GM19467 (cell line): ENCODE measurements around the gene ARHGAP42.

Experiments
- ATAC-seq: cut with Tn5 transposase; IDR thresholded peaks from one replicate; pipeline ENCODE4 v1.9.1; 2021; ENCODE audit warnings: mild to moderate bottlenecking, moderate library complexity; ENCODE audit not compliant: unreplicated experiment

ARHGAP42 gene

DNA sequence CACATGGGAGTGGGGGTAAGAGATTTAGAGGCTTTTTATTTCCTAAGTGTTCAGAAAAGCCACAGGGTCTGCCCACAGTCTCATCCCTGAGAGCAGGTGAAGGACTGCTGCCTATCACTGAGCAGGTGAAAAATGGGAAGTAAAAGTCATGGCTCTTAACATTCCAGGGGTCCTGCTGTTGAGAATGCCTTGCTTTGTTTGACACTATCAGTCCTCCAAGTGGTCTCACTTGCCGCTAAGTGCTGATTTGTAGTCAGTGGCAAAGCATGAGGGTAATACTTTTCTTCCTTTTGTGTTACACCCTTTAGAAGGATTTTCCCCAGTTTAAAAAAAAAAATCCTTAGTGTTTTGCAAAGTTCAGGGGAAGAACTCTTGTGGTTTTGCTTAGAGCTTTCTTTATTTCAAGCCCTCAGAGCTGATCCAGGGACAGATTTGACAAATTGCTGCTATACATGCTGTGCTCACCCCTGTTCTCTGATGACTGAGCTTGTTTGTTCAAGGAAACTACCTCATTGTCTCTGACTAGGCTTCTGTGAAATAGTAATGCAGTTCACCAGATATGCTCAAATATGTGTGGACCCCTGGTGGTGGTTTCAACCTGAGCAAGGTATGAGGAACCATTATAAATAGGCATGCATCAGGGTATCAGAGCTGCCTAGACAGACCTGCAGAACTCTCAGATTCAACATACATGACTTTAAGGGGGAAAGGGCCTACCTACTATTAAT, 141.0 kb downstream of the ARHGAP42 start:
- peak; percentile 86 for ATAC-seq

DNA sequence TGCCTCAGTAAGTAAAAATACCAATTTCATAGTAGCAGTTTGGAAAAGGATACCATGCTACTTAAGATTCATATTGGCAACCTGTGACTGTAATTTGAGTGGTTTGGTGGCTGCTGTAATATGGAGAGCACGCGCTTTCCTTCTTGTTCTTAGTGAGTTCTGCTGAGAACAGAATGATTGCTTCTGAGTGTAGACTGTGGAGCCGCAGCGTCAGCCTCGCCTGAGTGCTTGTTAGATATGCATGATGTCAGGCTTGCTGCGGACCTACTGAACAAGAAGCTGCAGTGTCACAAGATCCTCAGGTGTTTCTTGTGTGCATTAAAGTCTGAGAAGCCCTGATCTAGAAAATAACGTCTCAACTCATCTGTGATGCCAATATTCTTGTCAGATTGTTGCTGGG, 143.2 kb downstream of the ARHGAP42 start:
- no peak for ATAC-seq

DNA sequence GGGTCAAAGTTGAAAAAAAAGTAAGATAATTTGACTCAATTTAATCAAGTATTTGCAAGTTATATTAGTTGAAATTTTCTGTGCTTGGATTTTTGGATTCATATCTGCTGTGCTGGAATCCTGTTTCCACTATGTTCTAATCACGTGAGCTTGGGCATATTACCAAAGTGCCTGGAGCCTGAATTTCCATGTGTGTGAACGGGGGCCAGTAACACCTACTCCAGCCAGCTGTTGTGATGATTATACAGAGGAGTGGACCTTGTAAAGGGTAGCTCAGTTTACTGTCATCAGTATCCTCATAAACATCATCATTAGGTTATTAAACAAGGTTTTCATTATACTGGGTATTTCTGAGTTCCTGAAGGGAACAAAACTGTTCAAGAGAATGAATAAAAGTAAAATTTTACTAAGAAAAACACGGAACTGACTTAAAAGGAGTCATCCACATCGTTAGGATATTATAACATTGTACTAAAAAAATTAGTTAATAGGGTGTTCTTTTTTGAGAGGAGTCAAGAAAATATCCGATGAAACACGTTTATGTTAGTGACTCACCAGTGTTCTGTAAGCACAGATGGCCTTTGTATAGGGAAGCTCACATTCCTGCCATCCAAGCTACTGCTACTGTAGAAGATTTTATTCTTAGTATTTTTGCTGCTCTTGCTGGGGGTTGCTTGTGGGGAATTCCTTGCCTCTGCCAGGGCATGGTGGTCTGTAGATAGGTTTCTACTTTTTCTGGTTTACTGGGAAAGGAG, 144.1 kb downstream of the ARHGAP42 start:
- ATAC-seq = no peak

DNA sequence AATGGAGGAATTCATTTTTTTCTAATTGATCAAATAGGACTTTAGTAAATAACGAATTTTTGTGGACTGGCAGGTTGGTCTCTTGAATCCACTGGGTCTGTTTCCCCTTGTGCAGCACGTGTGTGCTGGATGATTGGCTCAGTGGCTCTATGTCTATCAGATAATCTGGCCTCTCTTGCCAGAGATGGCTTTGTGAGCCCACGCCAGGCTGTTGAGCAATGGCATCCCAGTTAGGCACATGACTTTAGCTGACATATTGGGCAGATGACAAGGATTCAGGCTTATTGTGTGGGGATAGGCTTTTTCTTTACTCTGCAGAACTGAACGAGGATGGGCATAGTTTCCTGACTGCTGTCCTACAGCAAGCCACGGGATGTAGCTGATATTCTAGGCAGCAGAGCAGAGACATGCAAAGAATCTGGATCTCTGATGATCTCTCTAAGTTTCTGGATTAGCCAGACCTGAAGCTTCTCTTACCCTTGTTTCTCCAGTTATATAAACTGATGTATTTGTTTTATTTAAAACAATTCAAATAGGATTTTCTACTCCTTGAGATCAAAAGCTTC, 144.9 kb downstream of the ARHGAP42 start:
- ATAC-seq = no peak

DNA sequence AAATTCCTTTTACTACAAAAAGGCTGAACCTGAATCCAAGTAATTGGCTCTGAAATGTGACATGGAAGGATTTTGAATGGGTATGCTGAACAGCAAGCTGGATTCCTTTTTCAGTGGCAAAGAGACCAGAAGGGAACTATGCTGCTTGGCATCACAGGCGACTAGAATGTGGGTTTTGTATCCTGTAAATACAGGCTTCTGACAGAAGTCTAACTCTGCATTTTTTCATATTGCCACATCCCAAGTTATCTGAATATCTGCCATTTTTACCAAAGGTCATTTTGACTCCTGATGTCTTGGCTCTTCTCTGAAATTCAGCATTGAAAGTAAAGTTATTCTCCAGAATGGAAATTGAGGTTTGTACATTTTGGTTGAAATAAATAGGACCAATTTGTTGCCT, 145.7 kb downstream of the ARHGAP42 start:
- ATAC-seq = no peak

DNA sequence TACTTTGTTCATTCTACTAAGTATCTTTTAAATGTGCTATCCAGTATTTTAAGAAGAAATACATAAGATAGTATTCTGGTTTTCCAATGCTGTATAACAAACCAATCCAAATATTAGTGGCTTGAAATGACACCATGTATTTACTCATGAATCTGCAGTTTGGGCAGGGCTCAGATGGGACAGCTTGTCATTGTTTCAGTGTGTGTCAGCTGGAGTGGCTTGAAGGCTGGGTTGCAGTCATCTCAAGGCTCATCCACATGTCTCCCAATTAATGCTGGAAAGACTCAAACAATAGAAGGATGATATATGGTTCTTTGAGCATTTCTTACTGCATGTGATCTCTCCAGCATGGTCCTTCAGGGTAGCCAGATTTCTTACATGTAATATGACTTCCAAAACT, 146.2 kb downstream of the ARHGAP42 start:
- ATAC-seq = no peak

DNA sequence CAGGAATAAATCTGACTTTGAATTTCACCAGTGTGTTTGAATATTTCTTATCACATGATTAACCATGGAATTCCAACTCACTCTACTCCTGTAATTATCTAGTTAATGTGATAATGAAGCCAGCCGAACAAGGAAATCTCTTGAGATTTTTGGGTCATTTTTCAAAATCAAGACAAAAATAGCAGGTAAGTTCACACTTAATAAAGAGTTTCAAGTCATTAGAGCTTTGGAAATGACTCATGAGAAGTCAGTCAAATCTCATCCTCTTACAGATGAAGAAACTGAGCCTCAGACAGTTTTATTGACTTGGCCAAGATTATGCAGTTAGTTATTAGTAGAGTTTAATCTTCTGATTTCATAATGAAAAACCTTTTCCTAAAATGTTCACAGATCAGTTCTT, 148.8 kb downstream of the ARHGAP42 start:
- ATAC-seq = no peak

DNA sequence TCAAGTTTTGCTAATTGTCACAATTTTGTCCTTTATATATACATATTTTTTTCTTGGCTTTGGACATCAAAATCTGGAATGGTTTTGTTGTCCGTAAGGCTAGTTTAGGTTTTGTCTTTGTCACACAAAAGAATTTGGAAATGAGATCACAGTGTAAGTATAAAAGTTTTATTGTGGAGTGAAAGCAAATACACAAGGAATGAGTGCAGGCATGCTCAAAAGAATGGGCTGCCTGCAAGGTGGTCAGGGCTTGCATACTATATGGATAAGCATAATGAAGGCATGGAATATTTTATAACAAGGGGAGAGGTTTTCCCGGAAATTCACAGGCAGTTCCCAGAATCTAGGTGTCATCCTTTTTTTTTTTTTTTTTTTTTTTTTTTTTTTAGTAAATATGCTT, 150.2 kb downstream of the ARHGAP42 start:
- ATAC-seq = no peak

DNA sequence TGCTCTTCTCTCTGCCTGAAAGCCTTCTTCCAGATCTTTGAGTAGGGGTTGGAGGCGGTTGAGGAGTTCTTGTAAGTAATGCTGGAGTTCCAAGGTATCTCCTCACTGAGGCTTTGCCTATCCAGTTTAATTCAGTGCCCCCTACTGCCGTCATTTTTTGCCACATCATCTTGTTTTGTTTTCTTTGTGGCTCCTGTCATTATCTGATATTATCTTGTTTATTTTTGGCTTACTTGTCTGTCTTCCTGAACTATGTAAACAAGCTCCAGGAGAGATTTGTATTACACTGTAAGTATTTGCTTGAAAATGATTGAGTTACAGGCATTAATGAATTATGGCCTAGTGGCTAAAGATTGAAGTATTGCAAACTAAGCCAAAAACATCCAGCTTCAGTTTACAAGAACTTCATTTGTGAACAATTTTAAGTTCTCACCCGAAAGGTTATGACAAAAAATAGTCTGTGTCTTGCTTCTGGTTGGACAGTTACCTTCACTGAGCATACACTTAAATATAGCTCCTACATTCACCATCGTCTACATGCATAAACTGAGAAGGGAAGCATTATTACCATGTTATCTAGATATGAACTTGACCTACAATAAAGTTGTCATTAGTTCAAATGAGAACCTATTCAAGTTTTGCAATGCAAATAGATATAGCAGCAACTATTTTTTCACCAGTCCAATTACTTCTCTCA, 154.8 kb downstream of the ARHGAP42 start:
- no peak for ATAC-seq

DNA sequence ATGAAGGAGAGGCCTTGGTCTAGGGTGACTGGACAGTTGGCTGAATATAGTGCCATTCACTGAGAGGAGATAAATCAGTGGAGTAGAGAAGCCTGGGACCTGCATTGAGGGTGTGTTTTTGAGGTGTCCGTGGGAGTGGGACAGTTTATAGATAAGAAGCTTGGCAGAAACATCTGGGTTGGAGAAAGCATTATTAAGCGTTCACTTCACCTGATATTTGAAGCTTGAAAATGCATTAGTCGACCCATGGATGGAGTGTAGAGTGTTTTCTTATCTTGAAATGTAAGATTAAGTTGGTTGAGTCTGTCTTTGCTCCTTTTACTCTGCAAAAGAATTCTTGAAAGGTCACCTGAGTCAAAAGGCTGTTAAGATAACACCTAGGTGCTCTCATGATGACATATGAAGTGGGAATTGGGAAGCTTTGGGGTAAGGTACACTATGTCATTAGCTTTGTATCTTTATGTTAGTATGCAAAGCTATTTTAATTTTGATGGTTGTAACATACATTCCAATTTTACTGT, 160.7 kb downstream of the ARHGAP42 start:
- ATAC-seq = no peak

DNA sequence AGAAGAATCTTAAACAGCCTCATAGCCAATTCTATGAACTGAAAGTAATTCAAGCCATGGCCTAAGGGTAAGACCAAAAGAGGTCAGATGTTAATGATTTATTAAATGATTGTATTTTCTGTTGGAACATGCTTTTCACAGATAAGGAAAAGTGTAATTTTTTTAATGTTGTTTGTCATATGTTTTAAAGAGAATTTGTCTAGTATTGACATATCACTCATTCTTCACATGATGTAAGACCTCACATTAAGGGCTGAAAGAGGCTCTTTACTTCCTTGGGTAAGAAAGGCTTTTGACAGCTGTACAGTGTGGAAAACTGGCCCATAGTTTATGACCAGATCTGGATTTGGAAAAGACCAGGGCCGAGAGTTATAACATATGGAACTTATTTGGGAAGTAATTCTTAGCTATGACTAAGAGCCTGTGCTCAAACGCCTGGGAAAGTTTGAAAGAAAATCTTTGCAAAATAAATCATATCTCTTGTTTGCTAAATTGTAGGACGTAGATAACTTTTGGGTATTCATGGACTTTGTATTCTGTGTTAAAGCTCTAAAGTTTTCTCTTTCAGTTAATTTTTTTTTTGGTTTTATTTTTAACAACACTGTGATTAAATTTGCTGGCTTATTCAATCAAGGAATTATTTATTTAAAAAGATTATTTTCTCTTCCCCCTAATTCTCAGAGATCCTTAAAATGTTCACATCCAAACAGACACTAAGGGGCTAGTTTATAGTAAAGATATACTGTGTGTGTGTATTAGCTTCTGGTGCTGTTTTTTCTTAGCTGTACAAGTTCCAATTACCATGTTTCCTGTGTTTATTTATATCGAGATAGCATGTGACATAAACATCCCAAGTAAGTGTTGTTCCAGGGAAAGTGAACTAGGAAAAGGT, 162.2 kb downstream of the ARHGAP42 start:
- ATAC-seq = no peak

DNA sequence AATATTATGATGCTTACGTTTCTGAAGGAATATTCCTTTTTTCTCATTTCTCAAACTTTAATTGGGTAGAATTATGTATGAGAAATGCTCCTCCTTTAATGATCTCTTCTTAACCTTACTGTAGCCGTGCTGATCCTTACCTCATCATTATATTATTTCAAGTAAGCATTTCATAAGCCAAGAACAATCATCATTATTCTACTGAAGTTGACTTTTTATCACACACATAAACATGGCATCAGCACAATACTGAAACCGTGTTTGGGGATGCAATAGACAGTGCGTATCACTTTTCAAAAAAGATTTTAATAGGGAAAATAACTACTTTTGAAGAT, 162.8 kb downstream of the ARHGAP42 start:
- no peak for ATAC-seq

DNA sequence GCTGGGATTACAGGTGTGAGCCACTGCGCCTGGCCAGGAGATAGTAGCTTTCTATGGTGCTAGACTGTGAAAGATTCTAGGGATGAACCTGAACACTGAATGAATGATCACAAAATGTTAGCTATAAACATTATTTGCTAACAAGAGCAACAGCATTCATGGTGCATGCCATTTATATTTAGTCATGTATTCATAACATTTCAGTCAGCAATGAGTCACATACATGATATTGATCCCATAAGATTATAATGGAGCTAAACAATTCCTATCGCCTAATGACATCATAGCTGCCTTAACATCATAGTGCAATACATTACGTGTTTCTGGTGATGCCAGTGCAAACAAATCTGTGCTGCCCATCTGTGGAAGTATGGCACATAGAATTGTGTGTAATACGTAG, 164.1 kb downstream of the ARHGAP42 start:
- no peak for ATAC-seq

DNA sequence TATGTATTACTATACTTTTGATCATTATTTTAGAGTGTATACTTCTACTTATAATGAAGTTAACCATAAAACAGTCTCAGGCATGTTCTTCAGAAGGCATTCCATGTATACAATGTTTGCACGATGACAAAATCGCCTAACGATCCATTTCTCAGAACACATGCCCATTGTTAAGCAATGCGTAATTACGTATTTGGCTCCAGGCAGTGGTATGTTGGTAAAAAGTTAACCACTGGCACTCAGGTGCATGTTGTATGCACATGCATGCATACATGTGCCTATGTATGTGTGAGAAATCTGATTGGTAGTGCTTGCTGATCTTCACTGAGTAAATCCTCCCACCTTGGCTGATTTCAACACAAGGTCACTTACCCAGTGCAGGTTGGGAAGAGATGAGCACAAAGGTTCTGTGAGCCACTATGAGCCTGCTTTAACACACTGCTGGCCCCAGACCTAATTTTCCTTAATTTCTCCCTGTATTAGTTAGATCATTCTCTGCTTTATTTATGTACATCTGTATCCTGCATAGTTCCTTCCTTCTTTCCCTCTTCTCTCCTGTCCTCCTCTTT, 164.6 kb downstream of the ARHGAP42 start:
- no peak for ATAC-seq

DNA sequence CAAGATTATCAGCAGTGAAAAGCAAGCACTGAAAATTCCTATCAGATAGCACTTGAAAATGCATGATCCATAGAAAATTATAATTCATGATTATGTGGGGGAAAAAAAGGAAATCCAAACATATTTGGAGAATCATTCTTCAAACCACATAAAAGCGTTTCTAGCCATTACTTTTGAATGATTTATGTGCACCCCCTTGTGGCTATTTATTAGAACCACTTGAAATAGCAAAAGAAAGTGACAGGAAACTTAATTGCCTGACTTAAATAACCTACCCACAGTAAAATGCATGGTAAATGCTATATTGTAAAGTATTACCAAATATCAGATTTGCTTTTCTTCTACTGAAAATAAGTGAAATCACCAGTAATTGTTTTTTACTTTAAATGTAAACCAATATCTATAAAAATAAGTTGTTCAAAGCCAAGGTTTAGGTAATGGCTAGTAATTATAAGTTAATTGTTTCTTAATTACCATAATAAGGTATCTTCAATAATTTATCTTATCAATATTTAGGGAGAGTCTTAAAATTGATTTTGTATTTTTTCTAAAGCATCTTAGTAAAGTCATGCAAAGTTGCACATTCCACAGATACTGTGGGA, 168.5 kb downstream of the ARHGAP42 start:
- ATAC-seq = no peak

DNA sequence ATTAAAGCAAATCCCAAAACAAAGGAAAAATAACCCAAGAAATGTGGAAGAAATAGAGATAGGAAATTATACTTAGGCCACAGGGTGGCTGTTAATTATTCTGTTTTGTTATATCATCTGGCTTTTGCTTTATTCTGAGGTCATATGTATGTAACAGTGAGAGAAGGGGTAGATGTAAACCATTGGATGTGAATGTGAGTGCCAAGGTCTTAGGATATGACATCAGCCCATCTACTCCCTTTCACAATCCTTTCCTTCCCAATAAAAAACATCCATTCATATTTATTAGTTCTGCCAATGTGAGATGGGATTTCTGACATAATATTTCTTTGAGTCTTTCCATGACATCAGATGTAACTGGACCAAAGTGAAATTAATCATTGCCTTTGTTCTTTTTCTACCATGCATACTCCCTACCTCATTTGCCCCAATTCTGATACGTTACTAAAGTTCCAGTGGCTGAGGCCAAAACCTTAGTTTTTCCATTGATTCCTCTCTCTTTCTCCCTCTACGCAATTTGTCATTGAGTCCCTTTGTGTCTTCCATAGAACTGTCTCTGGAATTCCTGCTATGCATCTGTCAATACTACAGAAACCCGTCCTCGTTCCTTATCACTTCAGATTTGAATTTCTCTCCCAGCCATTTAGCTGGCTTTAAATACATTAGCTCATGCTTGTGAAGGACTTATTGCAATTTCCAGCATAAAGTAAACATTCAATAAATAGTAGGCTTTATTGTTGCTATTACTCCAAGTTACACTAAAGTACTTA, 170.3 kb downstream of the ARHGAP42 start:
- ATAC-seq = no peak

DNA sequence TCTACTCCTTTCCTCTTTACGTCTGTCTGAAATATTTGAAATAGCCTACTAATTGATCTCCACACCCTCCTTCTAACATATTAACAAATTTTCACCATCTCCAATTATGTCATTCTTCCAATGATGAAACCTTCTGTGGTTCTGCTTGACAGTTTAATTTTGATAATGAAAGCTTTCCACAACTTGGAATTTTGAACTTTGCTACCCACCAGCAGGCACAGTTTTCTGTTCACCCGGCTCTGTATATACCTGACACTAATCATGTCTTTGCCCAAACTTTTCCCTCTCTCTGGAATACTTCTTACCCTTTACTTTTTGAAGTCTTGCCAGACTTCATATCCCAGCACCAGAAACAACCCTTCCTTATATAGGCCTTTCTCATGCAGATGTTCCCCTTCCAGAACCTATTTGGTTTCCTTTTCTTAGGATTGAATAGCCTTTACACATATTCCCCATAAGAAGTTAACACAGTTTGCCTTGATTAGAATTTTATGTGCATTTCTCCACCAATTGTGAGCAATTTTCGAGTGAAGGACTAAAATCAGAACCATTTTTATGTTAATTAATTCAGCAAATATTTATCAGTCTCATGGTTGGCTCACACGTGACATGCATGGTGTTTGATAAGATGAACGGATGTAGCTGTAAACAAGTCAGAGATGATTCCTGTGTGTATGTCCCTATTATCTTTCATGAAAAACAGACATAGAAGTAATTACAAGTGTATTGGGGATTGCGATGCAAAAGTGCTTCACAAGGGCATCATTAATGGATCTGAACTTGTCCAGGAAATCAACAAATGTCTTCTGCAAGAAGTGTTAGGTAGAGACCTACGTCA, 173.4 kb downstream of the ARHGAP42 start:
- ATAC-seq = no peak

DNA sequence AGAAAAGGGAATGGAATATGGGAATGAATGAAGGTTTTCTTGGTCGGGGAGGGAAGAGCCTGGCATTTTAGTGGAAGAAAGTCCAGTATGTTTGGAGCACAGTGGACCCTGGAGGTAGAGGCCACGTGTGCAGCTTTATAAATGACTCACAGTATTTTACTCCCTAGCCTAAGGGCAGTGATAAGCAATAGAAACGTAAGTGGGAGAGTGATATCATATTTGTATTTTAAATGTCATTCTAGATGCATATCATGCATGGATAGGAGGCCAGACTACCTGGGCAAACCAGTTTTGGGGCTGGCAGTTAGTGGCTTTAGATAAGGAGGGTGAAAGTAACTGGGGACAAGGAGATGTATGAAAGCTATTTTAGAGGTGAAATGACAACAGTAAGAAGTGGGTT, 174.1 kb downstream of the ARHGAP42 start:
- no peak for ATAC-seq
